Esophagus squamous epithelium (tissue), 5 donors: ENCODE measurements around the gene PLK1. TPM values are rescaled to one million over a fixed set of nuclear protein-coding genes. Genes with fewer than 3 reads are reported as not detected.

Source experiments
- DNase-seq: peaks from one replicate; lab custom pipeline; 2025; lab: John Stamatoyannopoulos, UW
- H3K27ac ChIP-seq, 4 donors: fragments of 200-600 bp; sonication (generic); one replicate each; pipeline ENCODE4 v1.5.1; 2016 to 2019; ENCODE audit warnings: mild to moderate bottlenecking in 1 of 4
- H3K27me3 ChIP-seq, 4 donors: fragments of 200-600 bp; sonication (generic); 1 replicate in 3 of 4; 2 replicates in 1 of 4; pipeline versions ENCODE4 v1.5.1 to v1.6.0; 2017 to 2021; ENCODE audit warnings: antibody characterized with exemption in 1 of 4
- H3K36me3 ChIP-seq, 3 donors: fragments of 200-600 bp; sonication (generic); one replicate each; pipeline ENCODE4 v1.5.1; 2016 to 2019
- H3K4me1 ChIP-seq, 3 donors: fragments of 200-600 bp; sonication (generic); one replicate each; pipeline ENCODE4 v1.5.1; 2017 to 2019
- H3K4me3 ChIP-seq, 4 donors: fragments of 200-600 bp; sonication (generic); 1 replicate in 3 of 4; 2 replicates in 1 of 4; pipeline ENCODE4 v1.5.1; 2016 to 2019; ENCODE audit warnings: mild to moderate bottlenecking in 2 of 4, moderate library complexity in 1 of 4
- H3K9me3 ChIP-seq, 3 donors: fragments of 200-600 bp; sonication (generic); one replicate each; pipeline ENCODE4 v1.5.1; 2016 to 2019
- CTCF ChIP-seq, 6 experiments: fragments of 450-650 bp in 4 of 6; fragments of 200-600 bp in 2 of 6; sonication (generic) in 2 of 6; IDR thresholded peaks; one replicate each; pipeline ENCODE4 v1.5.1; 2016 to 2019; ENCODE audit warnings: antibody characterized with exemption in 6 of 6, mild to moderate bottlenecking in 4 of 6, moderate library complexity in 4 of 6
- POLR2A ChIP-seq, 4 donors: fragments of 450-650 bp; IDR thresholded peaks; one replicate each; pipeline ENCODE4 v1.6.1; 2017; ENCODE audit warnings: antibody characterized with exemption in 4 of 4, mild to moderate bottlenecking in 4 of 4, moderate library complexity in 3 of 4
- WGBS, 2 donors: methylation state at CpG; one replicate each; pipeline ENCODE4 v1.1.5; 2018; 5-methylcytosine and 5-hydroxymethylcytosine counted together
- intact Hi-C: fragments of 100-400 bp; cut with DNase I; formaldehyde crosslinking; loops from one replicate; pipeline ENCODE4 v1.15.0; 2022
- total RNA-seq, 4 donors: library from RNA; depleted of rRNA; stranded (reverse); fragments of >200 nt; gene quantifications; one replicate each; pipeline ENCODE4 v1.1.0, GENCODE V29; 2016
- donor health status: DM: yes; HTN: yes; CAD: no.

Gene PLK1
- total RNA-seq, 4 donors from 2014 or later, result 13.0 to 45.3 (median 17.7) TPM

- DNase-seq, result no peak
- intact Hi-C loops, result no loop called here
- H3K4me1 ChIP-seq, result peaks cover 0 to 3% (median 0%) of the 10 kb centered on the region in 3 donors
- no peaks in the 10 kb centered on the region for H3K27me3 ChIP-seq
- TF ChIP-seq CTCF (IDR thresholded peaks at IDR 0.05) (no peak), POLR2A (IDR thresholded peaks at IDR 0.05) (no peak)
- 94 to 97% methylated on average over 12 to 19 of the region's 36 CpGs for WGBS, 2 donors
- H3K27ac ChIP-seq, result no peak overlapping the region
- no peaks in the 10 kb centered on the region for H3K9me3 ChIP-seq
- H3K36me3 ChIP-seq, result peaks cover 19 to 66% (median 25%) of the 10 kb centered on the region in 3 donors
- H3K4me3 ChIP-seq, result no peak overlapping the region
Observed at GRCh38 chr16:23689442-23690187, 10.9 kb downstream of the PLK1 start.

GRCh38 chr16:23690771-23691482, 12.2 kb downstream of the PLK1 start:
- 90% methylated on average over 2 of the region's 25 CpGs for WGBS, 2 donors

GRCh38 chr16:23691483-23692189, 12.9 kb downstream of the PLK1 start:
- Histone ChIP-seq H3K4me3 (no peak overlapping the region), H3K27me3 (peaks cover 0 to 6% (median 0%) of the 10 kb centered on the region in 4 donors), H3K4me1 (peaks cover 0 to 9% (median 0%) of the 10 kb centered on the region in 3 donors), H3K36me3 (peaks cover 19 to 48% (median 25%) of the 10 kb centered on the region in 3 donors), H3K9me3 (no peaks in the 10 kb centered on the region), H3K27ac (no peak overlapping the region)
- 61 to 75% methylated on average over 2 to 3 of the region's 10 CpGs for WGBS, 2 donors
- no peak for DNase-seq
- TF ChIP-seq CTCF (IDR thresholded peaks at IDR 0.05), result no peak
- TF ChIP-seq POLR2A (IDR thresholded peaks at IDR 0.05), result no peak
- intact Hi-C loops, result no loop called here

More at GRCh38 chr16:23690771-23691482, 12.2 kb downstream of the PLK1 start:
- H3K27ac ChIP-seq, result no peak overlapping the region
- intact Hi-C loops, result no loop called here
- H3K4me3 ChIP-seq, result no peak overlapping the region
- no peak for DNase-seq
- no peaks in the 10 kb centered on the region for H3K9me3 ChIP-seq
- peaks cover 0 to 6% (median 0%) of the 10 kb centered on the region in 4 donors for H3K27me3 ChIP-seq
- peaks cover 0 to 9% (median 0%) of the 10 kb centered on the region in 3 donors for H3K4me1 ChIP-seq
- H3K36me3 ChIP-seq, result peaks cover 19 to 55% (median 25%) of the 10 kb centered on the region in 3 donors
- TF ChIP-seq CTCF (IDR thresholded peaks at IDR 0.05) (no peak), POLR2A (IDR thresholded peaks at IDR 0.05) (no peak)

DNA sequence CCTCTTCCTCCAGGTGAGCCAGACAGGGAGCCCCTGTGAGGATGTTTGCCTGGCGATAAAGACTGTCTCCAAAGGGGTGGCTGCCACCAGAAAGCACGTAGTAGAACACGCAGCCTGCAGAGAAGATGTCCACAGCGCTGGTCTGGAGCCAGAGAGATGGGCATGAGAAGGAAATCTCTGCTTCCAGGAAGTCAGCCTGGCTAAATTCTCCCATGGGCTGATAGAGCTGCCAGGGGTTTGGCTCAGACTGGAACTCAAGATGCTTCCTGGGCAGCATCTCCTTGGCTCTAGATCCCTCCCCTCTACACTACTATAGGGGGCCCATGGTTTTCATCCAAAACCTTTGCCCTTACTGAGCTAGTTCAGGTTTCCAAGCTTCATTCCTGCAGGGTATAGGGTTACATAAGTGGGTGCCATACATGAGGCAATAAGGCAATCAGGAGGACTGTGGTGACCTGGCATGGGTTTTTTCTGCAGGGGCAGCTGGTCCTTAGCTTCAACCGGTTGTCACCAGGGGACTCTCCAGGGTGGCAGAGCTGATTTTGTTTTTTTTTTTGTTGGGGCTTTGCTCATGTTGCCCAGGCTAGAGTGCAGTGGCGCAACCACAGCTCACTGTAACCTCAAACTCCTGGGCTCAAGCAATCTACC, 13.6 kb downstream of the PLK1 start:
- 78 to 83% methylated on average over 1 to 3 of the region's 6 CpGs for WGBS, 2 donors

More for the DNA sequence above, 13.6 kb downstream of the PLK1 start:
- Histone ChIP-seq H3K27ac (no peak overlapping the region), H3K4me1 (peaks cover 0 to 9% (median 0%) of the 10 kb centered on the region in 3 donors), H3K36me3 (peaks cover 19 to 41% (median 25%) of the 10 kb centered on the region in 3 donors), H3K4me3 (no peak overlapping the region), H3K27me3 (peaks cover 0 to 6% (median 0%) of the 10 kb centered on the region in 4 donors), H3K9me3 (no peaks in the 10 kb centered on the region)
- TF ChIP-seq CTCF (IDR thresholded peaks at IDR 0.05) (no peak), POLR2A (IDR thresholded peaks at IDR 0.05) (no peak)
- intact Hi-C loops, result no loop called here
- DNase-seq, result no peak
